Stimulated activated naive CD4-positive, alpha-beta T cell treated with Interleukin-2 at 50 U/mL for 16 hours (primary cell): ENCODE results near the gene PRSS2.
"Not testable (repeated sequence)": the region's sequence is repeated elsewhere in the genome, so short reads cannot be mapped to it uniquely, and the experiment has no call there.

Source experiments
- DNase-seq: peaks from one replicate; lab custom pipeline; 2025; lab: John Stamatoyannopoulos, UW

Gene PRSS2

GRCh38 chr7:142770661-142771352 lies at the start of gene PRSS2:
PRSS2 (plus strand) TSS chr7:142770970; CDS start chr7:142770983, 13 bp downstream.
- DNase-seq = no peak

DNA sequence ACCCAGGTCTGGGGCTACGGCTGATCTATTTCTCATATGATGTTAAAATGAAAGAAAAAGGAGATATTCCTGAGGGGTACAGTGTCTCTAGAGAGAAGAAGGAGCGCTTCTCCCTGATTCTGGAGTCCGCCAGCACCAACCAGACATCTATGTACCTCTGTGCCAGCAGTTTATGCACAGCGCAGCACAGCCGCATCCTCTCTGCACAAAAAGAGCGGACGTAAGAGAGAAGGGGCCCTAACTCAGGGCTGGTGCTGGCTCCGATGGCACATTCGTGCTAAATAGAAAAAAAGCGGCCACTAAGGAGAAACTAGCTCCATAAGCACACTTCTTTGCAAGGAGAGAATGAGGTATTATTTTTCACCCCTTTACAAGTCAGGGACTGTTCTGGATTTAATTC lies 49.8 kb upstream of the PRSS2 start:
- no peak for DNase-seq

DNA sequence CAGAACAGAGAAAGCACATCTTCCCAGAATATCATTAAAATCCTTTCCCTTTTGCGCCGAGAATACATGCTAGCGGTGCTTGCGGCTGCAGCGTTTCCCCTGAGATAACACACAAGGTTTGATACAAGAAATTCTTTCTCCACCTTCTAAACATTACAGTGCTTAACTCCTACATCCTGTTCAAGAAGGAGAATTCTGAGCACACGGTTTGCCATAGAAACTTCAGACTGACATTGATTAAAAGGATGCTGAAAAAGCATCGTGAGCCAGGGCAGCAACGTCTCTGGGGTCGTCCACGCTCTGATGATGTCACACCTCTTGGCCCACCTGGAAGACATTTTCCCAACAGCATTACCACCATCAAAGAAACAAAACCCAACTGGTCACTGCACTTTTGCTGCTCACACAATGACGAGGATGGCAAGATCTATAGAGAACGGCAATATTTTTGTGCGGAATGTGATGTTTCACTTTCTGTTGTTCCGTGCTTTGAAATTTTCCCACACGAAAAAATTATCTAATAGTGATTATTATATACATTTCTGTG lies 48.4 kb upstream of the PRSS2 start:
- DNase-seq = no peak

DNA sequence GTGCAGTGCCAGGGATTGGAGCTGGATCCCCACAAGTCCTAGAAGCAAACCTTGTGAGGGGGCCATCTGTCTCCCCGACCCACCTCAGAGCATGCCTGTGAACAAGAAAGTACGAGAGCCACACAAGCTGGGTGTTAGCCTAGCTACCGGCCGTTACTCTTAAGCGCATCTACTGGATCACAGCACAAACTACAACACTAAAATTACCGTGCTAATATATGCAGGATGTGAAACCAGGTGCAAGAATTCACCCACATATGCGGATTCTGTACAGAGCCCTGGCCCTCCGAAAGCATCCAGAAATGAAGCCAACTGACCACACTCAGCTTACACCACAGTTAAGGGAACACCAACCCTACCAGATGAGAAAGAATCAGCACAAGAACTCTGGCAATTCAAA lies 37.5 kb upstream of the PRSS2 start:
- DNase-seq = no peak

DNA sequence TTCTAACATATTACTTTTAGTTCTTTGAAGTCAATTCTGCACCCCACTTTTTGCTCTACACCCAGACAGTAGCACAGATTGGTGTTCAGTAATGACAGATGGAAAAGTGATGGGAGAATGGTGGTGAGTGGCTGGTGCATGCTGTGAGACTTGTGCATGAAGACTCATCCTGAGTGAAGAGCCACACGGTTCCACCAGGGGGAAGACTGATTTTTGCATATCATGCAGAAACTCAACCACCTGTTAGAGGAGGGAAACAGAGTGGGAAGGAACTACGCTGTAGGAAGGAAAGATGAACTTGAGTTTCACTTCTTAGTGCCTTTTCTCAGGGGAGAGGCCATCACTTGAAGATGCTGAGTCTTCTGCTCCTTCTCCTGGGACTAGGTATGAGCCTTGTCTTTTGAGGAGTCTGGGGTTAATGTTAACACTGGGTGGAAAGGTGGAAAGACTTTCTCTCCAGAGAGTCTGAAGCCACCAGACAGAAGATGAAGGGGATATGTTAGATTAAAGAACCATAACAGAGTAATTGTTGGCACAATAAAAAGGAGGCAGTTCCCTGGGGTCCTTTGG lies 30.8 kb upstream of the PRSS2 start:
- no peak for DNase-seq

GRCh38 chr7:142740786-142741185 lies 30.0 kb upstream of the PRSS2 start:
- DNase-seq = no peak

- DNase-seq = not testable (repeated sequence)
These were observed 28.8 kb upstream of the PRSS2 start for GRCh38 chr7:142741932-142742331.

GRCh38 chr7:142745091-142745635 lies 25.6 kb upstream of the PRSS2 start:
- no peak for DNase-seq

- no peak for DNase-seq
These were observed 25.0 kb upstream of the PRSS2 start for GRCh38 chr7:142745745-142746144.

DNA sequence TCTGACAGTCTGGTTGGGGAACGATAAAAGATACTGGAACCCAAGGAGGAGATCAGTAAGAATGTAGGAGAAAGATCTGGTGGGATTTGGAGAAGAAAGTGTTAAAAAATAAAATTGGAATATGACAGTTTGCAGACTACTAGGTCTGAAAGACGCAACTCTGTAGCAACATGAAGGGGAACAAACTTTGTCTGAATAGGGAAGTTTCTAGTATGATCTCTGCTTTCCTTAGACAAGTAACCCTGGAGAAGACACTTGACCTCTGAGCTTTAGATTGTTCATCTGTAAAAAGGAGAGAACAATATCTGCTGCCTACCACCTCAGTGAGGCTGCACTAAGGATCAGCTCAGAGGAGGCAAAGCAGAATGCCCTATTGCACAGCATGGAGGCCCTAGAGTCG lies 24.5 kb upstream of the PRSS2 start:
- DNase-seq = no peak

DNA sequence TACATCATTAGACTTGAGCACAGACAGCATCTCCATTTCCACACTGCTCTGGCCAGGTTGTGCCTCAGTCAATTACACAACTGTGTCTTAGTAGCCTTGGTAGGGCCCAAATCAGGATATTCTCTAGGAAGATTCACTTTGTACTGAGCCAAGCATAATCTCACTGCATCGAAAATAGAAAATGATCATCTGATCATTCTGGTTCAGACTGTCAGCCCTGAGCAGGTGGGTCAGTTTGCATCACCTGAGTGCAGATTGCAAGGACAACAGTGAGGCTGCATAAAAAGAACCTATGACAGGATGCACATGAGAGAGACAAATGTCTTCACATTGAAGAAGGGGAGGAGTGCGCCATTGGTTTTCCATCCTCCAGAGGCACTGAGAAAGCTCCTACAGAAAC lies 22.4 kb upstream of the PRSS2 start:
- DNase-seq = not testable (repeated sequence)

DNA sequence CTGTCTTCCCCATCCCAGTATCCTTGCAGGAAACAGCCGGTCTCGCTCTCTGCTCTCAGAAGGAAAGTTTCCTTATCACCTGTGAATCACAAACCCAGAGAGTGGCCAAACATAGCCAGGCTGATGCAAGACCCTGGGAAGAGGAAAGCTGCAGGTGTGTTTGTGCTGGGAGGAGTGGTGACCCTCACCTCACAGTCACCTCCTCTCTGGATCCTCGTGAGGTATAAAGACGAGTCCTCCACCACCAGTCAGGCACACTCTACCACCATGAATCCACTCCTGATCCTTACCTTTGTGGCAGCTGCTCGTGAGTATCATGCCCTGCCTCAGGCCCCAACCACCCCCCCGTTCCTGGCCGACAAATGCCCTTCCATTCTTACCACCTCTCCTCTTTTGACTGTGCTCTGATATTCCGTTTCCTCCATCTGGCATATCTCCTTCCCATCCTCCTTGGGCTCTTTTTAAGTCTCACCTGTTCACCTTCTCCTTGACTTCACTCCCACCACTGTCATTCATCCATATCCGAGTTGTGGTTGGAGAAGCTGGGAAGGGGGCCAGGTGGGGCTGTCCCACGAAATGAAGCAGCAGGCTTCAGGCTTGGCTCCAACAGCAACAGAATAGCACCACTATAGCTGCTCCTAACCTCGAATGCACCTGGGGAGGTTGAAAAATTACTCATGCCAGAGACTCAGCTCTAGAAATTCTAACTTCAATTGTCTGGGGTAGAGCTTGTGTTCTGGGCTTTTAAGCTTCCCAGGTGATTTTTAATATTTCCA lies 21.4 kb upstream of the PRSS2 start, which contains the start of gene PRSS1:
Gene PRSS1, plus strand, starts transcription at position 255 of the 776 bp plus-strand sequence. Its CDS starts 13 bp downstream, at position 268.
- no peak for DNase-seq

- no peak for DNase-seq
These were observed 20.3 kb upstream of the PRSS2 start for GRCh38 chr7:142750321-142750938.

DNA sequence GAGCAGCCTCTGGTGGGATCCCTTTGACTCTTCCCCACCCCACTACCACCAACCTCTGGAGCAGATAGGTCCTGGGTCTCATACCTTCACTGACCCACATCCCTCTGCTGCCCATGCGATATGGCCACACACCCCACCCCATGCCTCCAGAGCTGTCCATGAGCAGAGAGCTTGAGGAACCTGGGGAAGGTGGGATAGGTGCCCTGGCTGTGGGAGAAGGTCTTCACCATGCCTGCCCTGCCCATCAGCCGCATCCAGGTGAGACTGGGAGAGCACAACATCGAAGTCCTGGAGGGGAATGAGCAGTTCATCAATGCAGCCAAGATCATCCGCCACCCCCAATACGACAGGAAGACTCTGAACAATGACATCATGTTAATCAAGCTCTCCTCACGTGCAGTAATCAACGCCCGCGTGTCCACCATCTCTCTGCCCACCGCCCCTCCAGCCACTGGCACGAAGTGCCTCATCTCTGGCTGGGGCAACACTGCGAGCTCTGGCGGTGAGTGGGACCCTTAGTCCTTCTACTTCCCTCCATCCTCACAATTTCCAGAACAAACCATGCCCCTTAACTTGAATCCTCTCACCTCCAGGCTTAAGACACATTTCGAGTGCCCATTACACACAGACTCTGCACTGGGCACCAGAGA lies 19.1 kb upstream of the PRSS2 start:
- DNase-seq = not testable (repeated sequence)

- DNase-seq = no peak
These were observed 18.2 kb upstream of the PRSS2 start for GRCh38 chr7:142752376-142753225.

GRCh38 chr7:142753366-142753765 lies 17.4 kb upstream of the PRSS2 start:
- no peak for DNase-seq

- DNase-seq = not testable (repeated sequence)
These were observed 16.8 kb upstream of the PRSS2 start for GRCh38 chr7:142753925-142754491.

GRCh38 chr7:142754681-142755575 lies 15.8 kb upstream of the PRSS2 start:
- DNase-seq = no peak

GRCh38 chr7:142758312-142758711 lies 12.5 kb upstream of the PRSS2 start:
- DNase-seq = not testable (repeated sequence)
